HG03175 (cell line): ENCODE measurements around the gene HPN.
"Not testable (repeated sequence)": the region's sequence is repeated elsewhere in the genome, so short reads cannot be mapped to it uniquely, and the experiment has no call there.

ENCODE experiments used
- ATAC-seq: cut with Tn5 transposase; IDR thresholded peaks from one replicate; pipeline ENCODE4 v1.9.1; 2021; ENCODE audit warnings: mild to moderate bottlenecking, moderate library complexity; ENCODE audit not compliant: unreplicated experiment

The HPN gene

GRCh38 chr19:35100588-35101533 is 59.3 kb downstream of the HPN start:
- no peak for ATAC-seq

GRCh38 chr19:35101949-35102348 is 60.4 kb downstream of the HPN start:
- not testable (repeated sequence) for ATAC-seq

- ATAC-seq = not testable (repeated sequence)
Measured at GRCh38 chr19:35103614-35104013, 62.1 kb downstream of the HPN start.

- ATAC-seq = no peak
Measured at GRCh38 chr19:35104361-35104760, 62.8 kb downstream of the HPN start.

GRCh38 chr19:35105047-35105410 is 63.5 kb downstream of the HPN start:
- ATAC-seq = no peak

GRCh38 chr19:35105411-35106290 is 64.1 kb downstream of the HPN start:
- no peak for ATAC-seq

GRCh38 chr19:35106291-35106583 is 64.7 kb downstream of the HPN start:
- ATAC-seq = no peak

- no peak for ATAC-seq
Measured at GRCh38 chr19:35106898-35107541, 65.5 kb downstream of the HPN start.

GRCh38 chr19:35107545-35107944 is 66.0 kb downstream of the HPN start:
- no peak for ATAC-seq

GRCh38 chr19:35108730-35109129 is 67.2 kb downstream of the HPN start:
- no peak for ATAC-seq

- no peak for ATAC-seq
Measured at GRCh38 chr19:35109395-35110112, 68.0 kb downstream of the HPN start.

GRCh38 chr19:35110974-35111373 is 69.5 kb downstream of the HPN start:
- no peak for ATAC-seq

GRCh38 chr19:35112995-35113688 is 71.6 kb downstream of the HPN start:
- no peak for ATAC-seq

- no peak for ATAC-seq
Measured at GRCh38 chr19:35114353-35115176, 73.0 kb downstream of the HPN start.

GRCh38 chr19:35115177-35115951 is 73.8 kb downstream of the HPN start, which contains the start of gene FXYD3:
Gene FXYD3 (plus strand): TSS chr19:35115823. CDS start chr19:35119377, 3,554 bp downstream.
- ATAC-seq = no peak
